Pancreas (tissue), 10 donors: Measurements from ENCODE around the gene FGF19. TPM values are rescaled to one million over a fixed set of nuclear protein-coding genes. Genes with fewer than 3 reads are reported as not detected.

Source experiments
- ATAC-seq, 4 donors: fragments of 200-7000 bp; cut with Tn5 transposase; one replicate each; pipeline versions ENCODE4 v1.8.0 to v1.9.1; 2020; ENCODE audit warnings: mild to moderate bottlenecking in 4 of 4, moderate library complexity in 4 of 4
- DNase-seq, 6 donors: peaks; one replicate each; pipeline ENCODE4 v3.0.0-alpha.2; 2020
- FAIRE-seq: peaks from 2 replicates; lab custom pipeline; 2012; peaks lifted over from hg19 to GRCh38; lab: Jason Lieb, UNC
- H3K27ac ChIP-seq, 4 donors: fragments of 200-600 bp; sonication (generic); 1 replicate in 3 of 4; 2 replicates in 1 of 4; pipeline versions ENCODE4 v1.5.0 to v1.8.0; 2020
- H3K27me3 ChIP-seq, 4 donors: fragments of 200-600 bp; one replicate each; pipeline ENCODE4 v1.8.0; 2021
- H3K36me3 ChIP-seq, 3 donors: fragments of 200-600 bp; sonication (generic) in 1 of 3; one replicate each; pipeline versions ENCODE4 v1.5.0 to v1.8.0; 2020 to 2021
- H3K4me1 ChIP-seq, 3 donors: fragments of 200-600 bp; one replicate each; pipeline ENCODE4 v1.8.0; 2021
- H3K4me3 ChIP-seq, 4 donors: fragments of 200-600 bp; sonication (generic) in 2 of 4; one replicate each; pipeline versions ENCODE4 v1.5.0 to v1.8.0; 2020 to 2021
- H3K9me3 ChIP-seq, 4 donors: fragments of 200-600 bp; one replicate each; pipeline ENCODE4 v1.8.0; 2021
- WGBS, 2 donors: extraction: QIAGEN DNeasy Blood & Tissue Kit; methylation state at CpG; one replicate each; pipeline ENCODE4 v1.1.7; 2013; 5-methylcytosine and 5-hydroxymethylcytosine counted together
- intact Hi-C, 3 donors: fragments of 100-400 bp; cut with DNase I; formaldehyde crosslinking; loops; one replicate each; pipeline versions ENCODE4 v1.11.1 to v1.14.2; 2022
- polyA plus RNA-seq, 2 donors: library from polyadenylated mRNA; stranded (reverse); fragments of 200-250 nt; gene quantifications; one replicate each; pipeline ENCODE4 v1.2.3, GENCODE V29; 2013
- total RNA-seq, 6 donors: library from RNA; stranded (reverse); fragmentation: NEBNext Ultra II Directional in 4 of 6; extraction: Animal tissue kit (Norgen Biotek cat#: 25700) in 4 of 6; gene quantifications; one replicate each; pipeline versions ENCODE4 v1.2.1 to v1.2.4, GENCODE V29; 2021 to 2023
- TF ChIP-seq, protein P1 (sequence below), 4 donors: fragments of 200-600 bp; sonication (generic) in 3 of 4; IDR thresholded peaks; one replicate each; pipeline versions ENCODE4 v1.5.0 to v1.8.0; 2021; ENCODE audit warnings: antibody characterized with exemption in 4 of 4
- donor health status: healthy with polysubstance abuse.
- donor health status: DM: no; HTN: no; CAD: no; lungs with moderate emphysema.
- donor health status: DM: no; HTN: no; CAD: no.
- donor health status: control.
- donor health status: control.
- donor health status: Bipolar disorder and iron deficiency.
- donor health status: DM: yes; HTN: yes; CAD: no.
- donor health status: DM: no; HTN: no; CAD: no.
- donor health status: DM: no; HTN: no; CAD: no.
- donor health status: DM: yes; HTN: yes; CAD: no.

FGF19 gene
- total and polyA plus RNA-seq, 8 donors: 0.06 to 0.28 (median 0.07) TPM; not detected in 3

DNA sequence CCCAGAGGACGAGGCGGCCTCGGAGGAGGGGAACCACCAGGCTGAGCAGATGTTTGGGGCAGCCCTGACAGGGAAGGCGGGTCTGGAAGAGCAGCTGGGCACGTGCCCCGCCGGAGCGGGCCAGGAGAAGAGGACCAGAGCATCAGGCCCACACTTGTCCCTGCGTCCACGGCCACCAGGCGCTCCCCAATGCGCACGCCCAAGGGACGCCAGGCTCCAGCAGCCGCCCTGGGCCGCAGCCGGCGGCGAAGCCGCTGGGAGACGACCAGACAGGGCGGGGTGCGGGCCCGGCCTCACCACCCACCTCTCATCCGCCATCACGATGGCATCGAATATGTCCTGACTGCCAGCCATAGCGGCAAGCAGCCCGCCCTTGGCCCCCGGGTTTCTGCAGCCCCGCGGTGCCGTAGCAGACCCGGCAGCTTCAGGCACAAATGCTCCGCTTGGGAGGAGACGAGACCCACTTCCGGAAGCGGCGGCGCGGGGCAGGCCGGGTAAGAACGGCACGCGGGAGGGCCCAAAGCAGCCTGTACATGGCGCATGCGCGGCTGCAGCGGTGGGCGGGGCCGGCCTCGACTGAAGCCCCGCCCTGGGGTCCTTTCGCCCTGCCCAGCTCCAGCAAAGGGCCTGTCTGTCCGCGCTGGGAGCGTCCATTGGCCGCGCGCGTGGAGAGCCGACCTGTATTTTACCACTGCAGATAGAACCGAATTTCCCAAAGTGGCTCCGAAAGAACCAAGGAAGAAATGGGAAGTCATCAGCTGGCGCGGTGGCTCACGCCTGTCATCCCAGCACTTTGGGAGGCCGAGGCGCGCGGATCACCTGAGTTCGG, 28.7 kb downstream of the FGF19 start, which contains the start of gene LTO1:
TSS of gene LTO1 (minus strand) at position 468 of the 829 bp plus-strand sequence. CDS start at position 354, 114 bp downstream.
- Histone ChIP-seq H3K36me3 (peaks cover 0 to 10% (median 0%) of the 10 kb centered on the region in 3 donors), H3K9me3 (no peaks in the 10 kb centered on the region), H3K4me3 (peak within 1 kb of the TSS; percentile 61 to 100 (median 100)), H3K27ac (peak within 1 kb of the TSS; percentile 42 to 64 (median 58)), H3K27me3 (no peaks in the 10 kb centered on the region), H3K4me1 (peaks cover 0 to 11% (median 6%) of the 10 kb centered on the region in 3 donors)
- WGBS, 2 donors: 3% methylated on average over 71 to 72 of the region's 72 CpGs
- TF ChIP-seq, protein P1, sequence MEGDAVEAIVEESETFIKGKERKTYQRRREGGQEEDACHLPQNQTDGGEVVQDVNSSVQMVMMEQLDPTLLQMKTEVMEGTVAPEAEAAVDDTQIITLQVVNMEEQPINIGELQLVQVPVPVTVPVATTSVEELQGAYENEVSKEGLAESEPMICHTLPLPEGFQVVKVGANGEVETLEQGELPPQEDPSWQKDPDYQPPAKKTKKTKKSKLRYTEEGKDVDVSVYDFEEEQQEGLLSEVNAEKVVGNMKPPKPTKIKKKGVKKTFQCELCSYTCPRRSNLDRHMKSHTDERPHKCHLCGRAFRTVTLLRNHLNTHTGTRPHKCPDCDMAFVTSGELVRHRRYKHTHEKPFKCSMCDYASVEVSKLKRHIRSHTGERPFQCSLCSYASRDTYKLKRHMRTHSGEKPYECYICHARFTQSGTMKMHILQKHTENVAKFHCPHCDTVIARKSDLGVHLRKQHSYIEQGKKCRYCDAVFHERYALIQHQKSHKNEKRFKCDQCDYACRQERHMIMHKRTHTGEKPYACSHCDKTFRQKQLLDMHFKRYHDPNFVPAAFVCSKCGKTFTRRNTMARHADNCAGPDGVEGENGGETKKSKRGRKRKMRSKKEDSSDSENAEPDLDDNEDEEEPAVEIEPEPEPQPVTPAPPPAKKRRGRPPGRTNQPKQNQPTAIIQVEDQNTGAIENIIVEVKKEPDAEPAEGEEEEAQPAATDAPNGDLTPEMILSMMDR (IDR thresholded peaks at IDR 0.05): no peak
- ATAC-seq (peak; percentile 99 to 100 (median 99)), FAIRE-seq (no peak), DNase-seq (peak; percentile 93 to 100 (median 97))
- intact Hi-C loops: no loop called here

DNA sequence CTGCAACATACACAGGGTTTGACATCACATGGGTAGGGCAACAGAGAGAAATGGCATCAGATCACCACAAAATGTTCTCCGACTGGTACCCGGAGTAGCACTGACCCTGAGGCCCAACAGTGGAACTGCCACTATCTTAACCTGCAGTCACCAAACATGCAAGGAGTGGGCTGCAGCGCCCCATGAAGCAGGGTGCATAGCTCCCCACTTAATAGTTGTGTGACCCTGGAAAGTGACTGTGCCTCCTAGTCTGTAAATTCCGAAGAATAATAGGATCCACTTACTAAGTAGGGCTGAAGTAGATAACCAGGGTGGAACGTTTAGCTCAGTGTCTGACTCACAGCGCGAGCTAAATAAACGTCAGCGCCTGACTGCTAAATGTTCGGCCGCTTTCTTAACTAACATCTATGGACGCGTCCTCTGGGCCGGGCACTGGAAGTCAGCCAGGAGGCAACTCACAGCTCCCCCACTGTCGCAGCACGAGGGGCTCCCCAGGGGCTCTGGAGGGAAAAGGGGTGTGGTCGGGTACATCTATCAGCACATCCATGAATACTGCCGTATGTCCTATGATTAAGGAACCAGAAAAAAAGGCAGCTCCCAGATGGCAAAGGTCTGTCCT, 29.4 kb downstream of the FGF19 start:
- Histone ChIP-seq H3K4me3 (peak overlapping the region; percentile 61 to 100 (median 100)), H3K4me1 (peaks cover 0 to 11% (median 6%) of the 10 kb centered on the region in 3 donors), H3K27me3 (no peaks in the 10 kb centered on the region), H3K27ac (peak overlapping the region in 2 of 4 donors; percentile 42 to 64), H3K9me3 (no peaks in the 10 kb centered on the region), H3K36me3 (peaks cover 0 to 10% (median 0%) of the 10 kb centered on the region in 3 donors)
- intact Hi-C loops: no loop called here
- ATAC-seq (peak in 2 of 4 donors; percentile 5 to 12), FAIRE-seq (no peak), DNase-seq (peak in 2 of 6 donors; percentile 33 to 57)
- TF ChIP-seq, protein P1 (IDR thresholded peaks at IDR 0.05): no peak
- WGBS, 2 donors: 15% methylated on average over 18 of the region's 18 CpGs

DNA sequence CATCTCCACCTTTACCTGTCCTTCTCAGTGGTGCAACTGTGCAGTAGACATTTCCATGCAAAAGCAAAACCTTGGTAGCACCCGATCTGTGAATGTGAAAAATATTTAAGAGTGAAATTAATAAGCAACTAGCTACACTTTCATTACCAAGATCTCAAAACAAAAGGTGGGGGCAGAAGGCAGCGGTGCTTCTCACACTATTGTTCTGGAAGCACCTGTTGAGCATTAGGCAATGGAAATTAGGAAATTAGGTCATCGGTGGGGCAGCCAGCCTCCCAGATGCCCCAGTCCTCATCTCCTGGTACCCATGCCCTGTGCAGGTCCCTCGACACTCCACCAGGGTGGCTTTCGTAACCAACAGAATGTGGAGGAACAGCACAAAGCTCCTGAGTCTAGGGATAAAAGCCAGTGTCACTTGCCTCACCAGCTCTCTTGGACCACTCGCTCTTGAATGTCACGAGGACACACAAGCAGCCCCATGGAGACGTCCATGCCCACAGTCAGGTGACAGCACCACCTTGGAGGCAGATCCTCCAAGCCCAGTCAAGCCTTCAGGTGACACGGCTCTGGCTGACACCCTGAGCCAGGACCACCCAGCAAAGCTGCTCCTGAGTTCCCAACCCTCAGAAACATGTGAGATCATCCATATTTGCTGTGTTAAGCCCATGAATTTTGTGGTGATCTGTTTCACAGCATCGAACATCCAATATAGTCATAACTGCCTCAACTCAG, 31.9 kb downstream of the FGF19 start:
- TF ChIP-seq, protein P1 (IDR thresholded peaks at IDR 0.05): no peak
- FAIRE-seq: no peak
- H3K36me3 ChIP-seq: peaks cover 0 to 14% (median 0%) of the 10 kb centered on the region in 3 donors
- intact Hi-C loops: no loop called here
- DNase-seq: peak in 1 of 6 donors; percentile 8
- H3K27ac ChIP-seq: no peak overlapping the region
- ATAC-seq: no peak
- H3K4me1 ChIP-seq: peaks cover 0 to 11% (median 6%) of the 10 kb centered on the region in 3 donors
- H3K4me3 ChIP-seq: no peak overlapping the region
- 81 to 89% methylated on average over 10 of the region's 10 CpGs for WGBS, 2 donors
- no peaks in the 10 kb centered on the region for H3K9me3 ChIP-seq
- H3K27me3 ChIP-seq: no peaks in the 10 kb centered on the region

DNA sequence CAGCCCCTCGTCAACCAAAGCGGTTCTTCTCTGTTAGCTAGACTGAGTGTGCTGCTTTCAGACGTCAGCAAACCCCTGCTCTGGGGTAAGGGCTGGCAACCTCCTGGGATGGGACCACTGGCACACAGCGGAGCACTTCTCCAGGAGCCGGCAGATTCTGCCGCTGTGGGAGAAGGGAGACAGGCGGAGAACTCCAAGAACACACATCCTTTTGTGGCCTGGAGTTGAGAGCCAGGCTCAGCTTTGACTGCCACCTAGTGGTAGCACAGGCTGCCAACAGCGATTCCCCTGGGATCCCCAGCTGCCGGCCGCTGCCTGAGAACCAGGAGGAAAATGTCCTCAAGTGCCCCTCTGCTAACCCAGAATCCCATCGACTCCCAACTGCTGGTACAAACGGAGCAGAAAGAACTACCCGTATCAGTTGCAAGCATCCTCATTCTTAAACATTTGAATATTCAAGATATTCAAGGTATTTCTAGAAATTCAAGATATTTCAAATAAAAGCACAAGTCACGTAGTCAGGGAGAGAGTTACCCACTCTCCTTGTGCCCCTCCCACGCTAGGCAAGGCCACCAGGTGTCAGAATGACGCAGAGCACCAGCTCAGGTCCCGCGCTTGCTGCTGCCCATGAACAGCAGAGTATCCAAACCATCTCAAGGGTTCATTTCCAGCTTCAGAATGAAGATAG, 33.5 kb downstream of the FGF19 start:
- ATAC-seq (peak; percentile 48 to 77 (median 72)), DNase-seq (peak; percentile 58 to 89 (median 83)), FAIRE-seq (no peak)
- Histone ChIP-seq H3K27me3 (no peaks in the 10 kb centered on the region), H3K9me3 (no peaks in the 10 kb centered on the region), H3K4me1 (peaks cover 0 to 11% (median 4%) of the 10 kb centered on the region in 3 donors), H3K36me3 (peaks cover 0 to 15% (median 0%) of the 10 kb centered on the region in 3 donors), H3K4me3 (no peak overlapping the region), H3K27ac (no peak overlapping the region)
- intact Hi-C loops: no loop called here
- WGBS, 2 donors: 32 to 36% methylated on average over 18 of the region's 18 CpGs
- TF ChIP-seq, protein P1 (IDR thresholded peaks at IDR 0.05): peak; percentile 84 to 97 (median 94)
